Peyer's patch (tissue), 4 donors: ENCODE measurements around the gene BPGM.

Source experiments
- CTCF ChIP-seq, 6 experiments: fragments of 450-650 bp in 4 of 6; fragments of 200-600 bp in 2 of 6; sonication (generic) in 1 of 6; IDR thresholded peaks; one replicate each; pipeline ENCODE4 v1.5.1; 2017 to 2019; ENCODE audit warnings: antibody characterized with exemption in 6 of 6, mild to moderate bottlenecking in 3 of 6, moderate library complexity in 1 of 6
- POLR2A ChIP-seq, 2 donors: fragments of 450-650 bp; IDR thresholded peaks; one replicate each; pipeline ENCODE4 v1.5.1; 2017; ENCODE audit warnings: antibody characterized with exemption in 2 of 2, mild to moderate bottlenecking in 2 of 2, moderate library complexity in 2 of 2

- no peak for TF ChIP-seq CTCF (IDR thresholded peaks at IDR 0.05)
- TF ChIP-seq POLR2A (IDR thresholded peaks at IDR 0.05) = no peak
These were observed 62.5 kb downstream of the BPGM start for GRCh38 chr7:134709197-134709596.
